GM12878 (cell line): ENCODE data around the gene ITGAD. TPM values are rescaled to one million over a fixed set of nuclear protein-coding genes. Genes with fewer than 3 reads are reported as not detected.

Experiments used
- CHD1 ChIP-seq: IDR thresholded peaks from 2 replicates; pipeline ENCODE4 v1.6.1; 2012; ENCODE audit warnings: low read depth, low read length, improper control_type of control experiment
- EGR1 ChIP-seq, 2 experiments: IDR thresholded peaks; 1 replicate in 1 of 2; 2 replicates in 1 of 2; pipeline ENCODE4 v1.6.1; 2011 to 2012; ENCODE audit warnings: low read depth in 2 of 2, low read length in 2 of 2, borderline replicate concordance in 1 of 2, mild to moderate bottlenecking in 1 of 2, moderate library complexity in 1 of 2
- IKZF2 ChIP-seq, 2 experiments: fragments of 450-650 bp; IDR thresholded peaks; 2 replicates each; pipeline ENCODE4 v1.6.1; 2017; ENCODE audit warnings: mild to moderate bottlenecking in 2 of 2, moderate library complexity in 2 of 2
- KAT2A ChIP-seq: conservative IDR thresholded peaks from 2 replicates; pipeline ENCODE4 v1.6.1; 2011; ENCODE audit warnings: low read depth, low read length; ENCODE audit not compliant: control insufficient read depth
- NBN ChIP-seq: fragments of 450-650 bp; IDR thresholded peaks from 2 replicates; pipeline ENCODE4 v1.6.1; 2016
- NFXL1 ChIP-seq: fragments of 450-650 bp; IDR thresholded peaks from 2 replicates; pipeline ENCODE4 v1.6.1; 2017; ENCODE audit warnings: antibody characterized with exemption, mild to moderate bottlenecking, borderline replicate concordance
- NFYB ChIP-seq: IDR thresholded peaks from 2 replicates; pipeline ENCODE4 v1.6.1; 2011; ENCODE audit warnings: low read depth, mild to moderate bottlenecking, low read length, improper control_type of control experiment, moderate library complexity; ENCODE audit not compliant: insufficient read depth
- PAX5 ChIP-seq: IDR thresholded peaks from 2 replicates; pipeline ENCODE4 v1.6.1; 2011; ENCODE audit warnings: low read depth, low read length, borderline replicate concordance
- RBBP5 ChIP-seq: fragments of 200-600 bp; sonication (generic); conservative IDR thresholded peaks from 2 replicates; pipeline ENCODE4 v1.6.1; 2016
- RCOR1 ChIP-seq: conservative IDR thresholded peaks from 2 replicates; pipeline ENCODE4 v1.6.1; 2012; ENCODE audit warnings: low read depth, low read length, improper control_type of control experiment
- SP1 ChIP-seq: IDR thresholded peaks from one replicate; pipeline ENCODE4 v1.6.1; 2011; ENCODE audit warnings: low read depth, low read length
- STAT3 ChIP-seq: IDR thresholded peaks from 2 replicates; pipeline ENCODE4 v1.6.1; 2011; ENCODE audit warnings: low read depth, low read length, improper control_type of control experiment
- SUZ12 ChIP-seq: fragments of 200-600 bp; sonication (generic); IDR thresholded peaks from one replicate; pipeline ENCODE4 v1.6.1; 2018; ENCODE audit warnings: antibody characterized with exemption, mild to moderate bottlenecking; ENCODE audit not compliant: unreplicated experiment
- TAF1 ChIP-seq: IDR thresholded peaks from 2 replicates; pipeline ENCODE4 v1.6.1; 2011; ENCODE audit warnings: mild to moderate bottlenecking, low read depth, low read length, borderline replicate concordance
- TCF3 ChIP-seq: IDR thresholded peaks from 2 replicates; pipeline ENCODE4 v1.6.1; 2012; ENCODE audit warnings: low read depth, mild to moderate bottlenecking, low read length, borderline replicate concordance; ENCODE audit not compliant: insufficient read depth
- YBX1 ChIP-seq: fragments of 450-650 bp; IDR thresholded peaks from 2 replicates; pipeline ENCODE4 v1.6.1; 2016; ENCODE audit warnings: antibody characterized with exemption
- polyA plus RNA-seq, 11 experiments: library from polyadenylated mRNA; depleted of rRNA in 4 of 11; unstranded in 6 of 11; stranded (reverse) in 5 of 11; fragments of >200 nt; fragmentation: Nextera tagmentation in 4 of 11; fragmentation: Illumina TruSeq in 1 of 11; extraction: Ambion mirVana in 4 of 11; extraction: Trizol in 1 of 11; gene quantifications; 1 replicate in 1 of 11; 2 replicates in 10 of 11; pipeline versions ENCODE4 v1.2.1 to v1.2.3, GENCODE V29; 2011 to 2016; ENCODE audit warnings: inconsistent platforms in 2 of 11, missing spikeins in 2 of 11, low read depth in 1 of 11
- total RNA-seq, 4 experiments: library from RNA; depleted of rRNA in 3 of 4; stranded (reverse); fragments of >200 nt in 3 of 4; fragmentation: Illumina TruSeq in 1 of 4; extraction: Trizol in 1 of 4; gene quantifications; 2 replicates each; pipeline versions ENCODE4 v1.2.1 to v1.2.3, GENCODE V29; 2013 to 2021
- TF ChIP-seq, protein P1 (sequence below): fragments of 450-650 bp; conservative IDR thresholded peaks from 2 replicates; pipeline ENCODE4 v1.6.1; 2017; ENCODE audit warnings: mild to moderate bottlenecking, moderate library complexity
- TF ChIP-seq, protein P2 (sequence below): IDR thresholded peaks from 2 replicates; pipeline ENCODE4 v1.6.1; 2011; ENCODE audit warnings: borderline replicate concordance, low read depth, mild to moderate bottlenecking, moderate library complexity, mixed read lengths, low read length; ENCODE audit not compliant: insufficient read depth; ENCODE audit errors: extremely low read length
- TF ChIP-seq, protein P3 (sequence below): IDR thresholded peaks from 2 replicates; pipeline ENCODE4 v1.6.1; 2012; ENCODE audit warnings: low read length, inconsistent platforms
- TF ChIP-seq, protein P4 (sequence below): fragments of 450-650 bp; IDR thresholded peaks from 2 replicates; pipeline ENCODE4 v1.6.1; 2016; ENCODE audit warnings: mild to moderate bottlenecking, moderate library complexity, borderline replicate concordance
- TF ChIP-seq, protein P5 (sequence below): IDR thresholded peaks from 2 replicates; pipeline ENCODE4 v1.6.1; 2012; ENCODE audit warnings: low read depth, low read length, improper control_type of control experiment

The ITGAD gene
- total and polyA plus RNA-seq, 10 of the 15 experiments (the other 5 are each of a cell fraction or from before 2014, with no cell fraction given), result 0.29 to 4.0 (median 1.2) TPM

DNA sequence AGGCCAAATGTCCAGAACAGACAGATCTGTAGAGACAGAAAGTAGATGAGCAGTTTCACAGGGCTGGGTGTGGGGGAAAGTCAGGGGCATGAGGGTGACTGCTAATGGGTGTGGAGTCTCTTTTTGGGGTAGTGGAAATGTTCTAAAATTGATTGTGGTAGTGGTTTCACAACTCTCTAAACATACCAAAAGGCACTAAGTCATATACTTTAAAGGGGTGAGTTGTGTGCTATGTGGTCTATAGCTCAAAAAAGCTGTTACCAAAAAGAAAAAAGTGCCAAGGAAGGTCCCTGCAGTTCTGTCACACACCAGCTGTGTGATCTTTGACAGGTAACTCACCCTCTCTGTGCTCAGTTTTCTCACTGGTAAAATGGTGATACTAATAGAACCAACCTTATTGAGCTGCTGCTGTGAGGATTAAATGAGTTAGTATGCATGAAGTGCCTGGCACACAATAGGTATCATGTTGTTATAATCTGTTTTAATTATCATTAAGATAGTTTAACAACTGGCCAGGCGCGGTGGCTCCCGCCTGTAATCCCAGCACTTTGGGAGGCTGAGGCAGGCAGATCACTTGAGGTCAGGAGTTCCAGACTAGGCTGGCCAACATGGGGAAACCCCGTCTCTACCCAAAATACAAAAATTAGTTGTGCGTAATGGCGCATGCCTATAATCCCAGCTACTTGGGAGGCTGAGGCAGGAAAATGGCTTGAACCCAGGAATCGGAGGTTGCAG lies 27.8 kb upstream of the ITGAD start (continued):
- TF ChIP-seq, protein P1, sequence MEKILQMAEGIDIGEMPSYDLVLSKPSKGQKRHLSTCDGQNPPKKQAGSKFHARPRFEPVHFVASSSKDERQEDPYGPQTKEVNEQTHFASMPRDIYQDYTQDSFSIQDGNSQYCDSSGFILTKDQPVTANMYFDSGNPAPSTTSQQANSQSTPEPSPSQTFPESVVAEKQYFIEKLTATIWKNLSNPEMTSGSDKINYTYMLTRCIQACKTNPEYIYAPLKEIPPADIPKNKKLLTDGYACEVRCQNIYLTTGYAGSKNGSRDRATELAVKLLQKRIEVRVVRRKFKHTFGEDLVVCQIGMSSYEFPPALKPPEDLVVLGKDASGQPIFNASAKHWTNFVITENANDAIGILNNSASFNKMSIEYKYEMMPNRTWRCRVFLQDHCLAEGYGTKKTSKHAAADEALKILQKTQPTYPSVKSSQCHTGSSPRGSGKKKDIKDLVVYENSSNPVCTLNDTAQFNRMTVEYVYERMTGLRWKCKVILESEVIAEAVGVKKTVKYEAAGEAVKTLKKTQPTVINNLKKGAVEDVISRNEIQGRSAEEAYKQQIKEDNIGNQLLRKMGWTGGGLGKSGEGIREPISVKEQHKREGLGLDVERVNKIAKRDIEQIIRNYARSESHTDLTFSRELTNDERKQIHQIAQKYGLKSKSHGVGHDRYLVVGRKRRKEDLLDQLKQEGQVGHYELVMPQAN, result no peak
- peak; percentile 88; the same call in 1 of the 2 replicates for TF ChIP-seq NFXL1
- TF ChIP-seq RCOR1, result no peak
- no peak for TF ChIP-seq TAF1
- no peak for TF ChIP-seq RBBP5
- TF ChIP-seq TCF3, result no peak
- no peak for TF ChIP-seq NFYB
- no peak for TF ChIP-seq KAT2A
- no peak for TF ChIP-seq SUZ12
- TF ChIP-seq NBN, result 0 out of 2 replicates have a peak, but pooled peaks have one; percentile 23
- TF ChIP-seq, protein P2, sequence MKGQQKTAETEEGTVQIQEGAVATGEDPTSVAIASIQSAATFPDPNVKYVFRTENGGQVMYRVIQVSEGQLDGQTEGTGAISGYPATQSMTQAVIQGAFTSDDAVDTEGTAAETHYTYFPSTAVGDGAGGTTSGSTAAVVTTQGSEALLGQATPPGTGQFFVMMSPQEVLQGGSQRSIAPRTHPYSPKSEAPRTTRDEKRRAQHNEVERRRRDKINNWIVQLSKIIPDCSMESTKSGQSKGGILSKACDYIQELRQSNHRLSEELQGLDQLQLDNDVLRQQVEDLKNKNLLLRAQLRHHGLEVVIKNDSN, result no peak
- TF ChIP-seq SP1, result no peak
- no peak for TF ChIP-seq YBX1
- no peak for TF ChIP-seq CHD1
- no peak for TF ChIP-seq STAT3
- TF ChIP-seq IKZF2 (IDR thresholded peaks at IDR 0.05), result peak; percentile 51 to 60; a peak in 3 of 4 replicates
- TF ChIP-seq, protein P3, sequence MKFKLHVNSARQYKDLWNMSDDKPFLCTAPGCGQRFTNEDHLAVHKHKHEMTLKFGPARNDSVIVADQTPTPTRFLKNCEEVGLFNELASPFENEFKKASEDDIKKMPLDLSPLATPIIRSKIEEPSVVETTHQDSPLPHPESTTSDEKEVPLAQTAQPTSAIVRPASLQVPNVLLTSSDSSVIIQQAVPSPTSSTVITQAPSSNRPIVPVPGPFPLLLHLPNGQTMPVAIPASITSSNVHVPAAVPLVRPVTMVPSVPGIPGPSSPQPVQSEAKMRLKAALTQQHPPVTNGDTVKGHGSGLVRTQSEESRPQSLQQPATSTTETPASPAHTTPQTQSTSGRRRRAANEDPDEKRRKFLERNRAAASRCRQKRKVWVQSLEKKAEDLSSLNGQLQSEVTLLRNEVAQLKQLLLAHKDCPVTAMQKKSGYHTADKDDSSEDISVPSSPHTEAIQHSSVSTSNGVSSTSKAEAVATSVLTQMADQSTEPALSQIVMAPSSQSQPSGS, result no peak
- TF ChIP-seq PAX5, result no peak
- TF ChIP-seq, protein P4, sequence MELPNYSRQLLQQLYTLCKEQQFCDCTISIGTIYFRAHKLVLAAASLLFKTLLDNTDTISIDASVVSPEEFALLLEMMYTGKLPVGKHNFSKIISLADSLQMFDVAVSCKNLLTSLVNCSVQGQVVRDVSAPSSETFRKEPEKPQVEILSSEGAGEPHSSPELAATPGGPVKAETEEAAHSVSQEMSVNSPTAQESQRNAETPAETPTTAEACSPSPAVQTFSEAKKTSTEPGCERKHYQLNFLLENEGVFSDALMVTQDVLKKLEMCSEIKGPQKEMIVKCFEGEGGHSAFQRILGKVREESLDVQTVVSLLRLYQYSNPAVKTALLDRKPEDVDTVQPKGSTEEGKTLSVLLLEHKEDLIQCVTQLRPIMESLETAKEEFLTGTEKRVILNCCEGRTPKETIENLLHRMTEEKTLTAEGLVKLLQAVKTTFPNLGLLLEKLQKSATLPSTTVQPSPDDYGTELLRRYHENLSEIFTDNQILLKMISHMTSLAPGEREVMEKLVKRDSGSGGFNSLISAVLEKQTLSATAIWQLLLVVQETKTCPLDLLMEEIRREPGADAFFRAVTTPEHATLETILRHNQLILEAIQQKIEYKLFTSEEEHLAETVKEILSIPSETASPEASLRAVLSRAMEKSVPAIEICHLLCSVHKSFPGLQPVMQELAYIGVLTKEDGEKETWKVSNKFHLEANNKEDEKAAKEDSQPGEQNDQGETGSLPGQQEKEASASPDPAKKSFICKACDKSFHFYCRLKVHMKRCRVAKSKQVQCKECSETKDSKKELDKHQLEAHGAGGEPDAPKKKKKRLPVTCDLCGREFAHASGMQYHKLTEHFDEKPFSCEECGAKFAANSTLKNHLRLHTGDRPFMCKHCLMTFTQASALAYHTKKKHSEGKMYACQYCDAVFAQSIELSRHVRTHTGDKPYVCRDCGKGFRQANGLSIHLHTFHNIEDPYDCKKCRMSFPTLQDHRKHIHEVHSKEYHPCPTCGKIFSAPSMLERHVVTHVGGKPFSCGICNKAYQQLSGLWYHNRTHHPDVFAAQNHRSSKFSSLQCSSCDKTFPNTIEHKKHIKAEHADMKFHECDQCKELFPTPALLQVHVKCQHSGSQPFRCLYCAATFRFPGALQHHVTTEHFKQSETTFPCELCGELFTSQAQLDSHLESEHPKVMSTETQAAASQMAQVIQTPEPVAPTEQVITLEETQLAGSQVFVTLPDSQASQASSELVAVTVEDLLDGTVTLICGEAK, result no peak
- TF ChIP-seq EGR1 (IDR thresholded peaks at IDR 0.05; ENCODE audit: borderline replicate concordance in 1 of 2, low read depth in 2 of 2, low read length in 2 of 2), result no peak
- TF ChIP-seq, protein P5, sequence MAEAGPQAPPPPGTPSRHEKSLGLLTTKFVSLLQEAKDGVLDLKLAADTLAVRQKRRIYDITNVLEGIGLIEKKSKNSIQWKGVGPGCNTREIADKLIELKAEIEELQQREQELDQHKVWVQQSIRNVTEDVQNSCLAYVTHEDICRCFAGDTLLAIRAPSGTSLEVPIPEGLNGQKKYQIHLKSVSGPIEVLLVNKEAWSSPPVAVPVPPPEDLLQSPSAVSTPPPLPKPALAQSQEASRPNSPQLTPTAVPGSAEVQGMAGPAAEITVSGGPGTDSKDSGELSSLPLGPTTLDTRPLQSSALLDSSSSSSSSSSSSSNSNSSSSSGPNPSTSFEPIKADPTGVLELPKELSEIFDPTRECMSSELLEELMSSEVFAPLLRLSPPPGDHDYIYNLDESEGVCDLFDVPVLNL, result no peak
